SK-N-SH (cell line): ENCODE results near the gene CLDND1. TPM values are rescaled to one million over a fixed set of nuclear protein-coding genes. Genes with fewer than 3 reads are reported as not detected.

ENCODE experiments used
- CTCF ChIA-PET: fragments of 300-600, 350-600 bp; formaldehyde crosslinking; extraction: SDS; loops from one replicate; lab custom pipeline; 2021; lab: Yijun Ruan, JAX
- POLR2A ChIA-PET: fragments of 350-600 bp; sonication (Branson Sonifier 250); formaldehyde crosslinking; extraction: SDS; loops from one replicate; lab custom pipeline; 2020; ENCODE audit warnings: antibody characterized with exemption, inconsistent platforms; lab: Yijun Ruan, JAX
- DNase-seq: peaks from one replicate; pipeline ENCODE4 v3.0.0; 2012
- H2AFZ ChIP-seq: fragments of 200-600 bp; sonication (generic); 2 replicates; pipeline ENCODE4 v1.8.1; 2016; ENCODE audit warnings: antibody characterized with exemption, mild to moderate bottlenecking, low read depth
- H3F3A ChIP-seq: fragments of 200-600 bp; sonication (generic); replicated peaks from 2 replicates; pipeline ENCODE3; 2016; ENCODE audit warnings: antibody characterized with exemption, mild to moderate bottlenecking; ENCODE audit not compliant: insufficient read depth
- H3K27ac ChIP-seq, 2 experiments: fragments of 200-500 bp in 1 of 2; fragments of 200-600 bp in 1 of 2; sonication (Bioruptor generic) in 1 of 2; sonication (generic), shearing (Covaris generic) in 1 of 2; 2 replicates each; pipeline versions ENCODE4 v1.5.1 to v1.6.1; 2014 to 2016; ENCODE audit warnings: low read depth in 2 of 2, inconsistent platforms in 1 of 2, low read length in 1 of 2, mild to moderate bottlenecking in 1 of 2, mixed read lengths in 1 of 2
- H3K27me3 ChIP-seq: fragments of 200-600 bp; sonication (generic), shearing (Covaris generic); 2 replicates; pipeline ENCODE4 v1.6.1; 2016; ENCODE audit warnings: mixed run types; ENCODE audit not compliant: insufficient read depth
- H3K36me3 ChIP-seq, 2 experiments: fragments of 200-500 bp in 1 of 2; fragments of 200-600 bp in 1 of 2; sonication (Bioruptor generic) in 1 of 2; sonication (generic) in 1 of 2; replicated peaks in 1 of 2; 2 replicates each; pipeline versions ENCODE3 to v1.5.1; 2014 to 2016; ENCODE audit warnings: low read length in 1 of 2, mild to moderate bottlenecking in 1 of 2; ENCODE audit not compliant: insufficient read depth in 2 of 2, control insufficient read depth in 1 of 2
- H3K4me1 ChIP-seq, 2 experiments: fragments of 200-500 bp in 1 of 2; fragments of 200-600 bp in 1 of 2; sonication (Bioruptor generic) in 1 of 2; sonication (generic), shearing (Covaris generic) in 1 of 2; 2 replicates each; pipeline versions ENCODE4 v1.5.1 to v1.6.1; 2014 to 2016; ENCODE audit warnings: low read depth in 1 of 2, low read length in 1 of 2, mixed run types in 1 of 2; ENCODE audit not compliant: insufficient read depth in 2 of 2, control insufficient read depth in 1 of 2
- H3K4me2 ChIP-seq: fragments of 200-600 bp; sonication (generic), shearing (Covaris generic); 2 replicates; pipeline ENCODE4 v1.6.1; 2017; ENCODE audit warnings: mixed run types
- H3K4me3 ChIP-seq, 2 experiments: fragments of 200-500 bp in 1 of 2; fragments of 200-600 bp in 1 of 2; sonication (Bioruptor generic) in 1 of 2; sonication (generic), shearing (Covaris generic) in 1 of 2; 2 replicates each; pipeline versions ENCODE4 v1.5.1 to v1.8.1; 2014 to 2016; ENCODE audit warnings: low read depth in 2 of 2, inconsistent platforms in 1 of 2, low read length in 1 of 2, mild to moderate bottlenecking in 1 of 2, mixed read lengths in 1 of 2, moderate library complexity in 1 of 2
- H3K79me2 ChIP-seq: fragments of 200-600 bp; sonication (generic); 2 replicates; pipeline ENCODE4 v1.8.1; 2017; ENCODE audit warnings: mild to moderate bottlenecking; ENCODE audit not compliant: insufficient read depth
- H3K9ac ChIP-seq: fragments of 200-600 bp; sonication (generic); 2 replicates; pipeline ENCODE4 v1.6.1; 2017; ENCODE audit warnings: mixed run types
- H3K9me2 ChIP-seq: fragments of 200-600 bp; sonication (generic); 2 replicates; pipeline ENCODE4 v1.6.1; 2017; ENCODE audit warnings: mixed run types
- H3K9me3 ChIP-seq: fragments of 200-600 bp; sonication (generic); 2 replicates; pipeline ENCODE4 v1.6.1; 2017; ENCODE audit warnings: mixed run types, mild to moderate bottlenecking, moderate library complexity
- H4K20me1 ChIP-seq: fragments of 200-600 bp; sonication (generic); 2 replicates; pipeline ENCODE4 v1.6.1; 2017; ENCODE audit warnings: mild to moderate bottlenecking, mixed run types; ENCODE audit not compliant: insufficient read depth
- CHD2 ChIP-seq: fragments of 150-350 bp; IDR thresholded peaks from 2 replicates; pipeline ENCODE4 v1.6.1; 2018; ENCODE audit warnings: low read length; ENCODE audit not compliant: partially characterized antibody
- ELF1 ChIP-seq: IDR thresholded peaks from 2 replicates; pipeline ENCODE4 v1.4.0; 2012
- EP300 ChIP-seq, 2 experiments: IDR thresholded peaks; 2 replicates each; pipeline versions ENCODE4 v1.4.0 to v1.6.1; 2012; ENCODE audit warnings: borderline replicate concordance in 1 of 2, low read depth in 1 of 2, low read length in 1 of 2
- FOSL2 ChIP-seq: IDR thresholded peaks from 2 replicates; pipeline ENCODE4 v1.4.0; 2012; ENCODE audit warnings: low read depth, mild to moderate bottlenecking, moderate library complexity, borderline replicate concordance
- FOXM1 ChIP-seq: IDR thresholded peaks from 2 replicates; pipeline ENCODE4 v1.4.0; 2012; ENCODE audit warnings: low read depth, mild to moderate bottlenecking
- MEF2A ChIP-seq: IDR thresholded peaks from 2 replicates; pipeline ENCODE4 v1.4.0; 2012; ENCODE audit warnings: low read depth, borderline replicate concordance
- MXI1 ChIP-seq: IDR thresholded peaks from 2 replicates; pipeline ENCODE4 v1.6.1; 2012; ENCODE audit warnings: mild to moderate bottlenecking, low read depth, low read length, improper control_type of control experiment
- NRF1 ChIP-seq: IDR thresholded peaks from 2 replicates; pipeline ENCODE4 v1.6.1; 2012; ENCODE audit warnings: low read depth, mild to moderate bottlenecking, low read length
- RAD21 ChIP-seq: IDR thresholded peaks from 2 replicates; pipeline ENCODE4 v1.6.1; 2012; ENCODE audit warnings: mild to moderate bottlenecking, low read length
- RCOR1 ChIP-seq: fragments of 150-350 bp; IDR thresholded peaks from 2 replicates; pipeline ENCODE4 v1.6.1; 2017; ENCODE audit warnings: antibody characterized with exemption, low read length
- RXRA ChIP-seq: IDR thresholded peaks from 2 replicates; pipeline ENCODE4 v1.4.0; 2012; ENCODE audit warnings: low read depth, mild to moderate bottlenecking, borderline replicate concordance
- TCF12 ChIP-seq: IDR thresholded peaks from 2 replicates; pipeline ENCODE4 v1.4.0; 2012
- WGBS: methylation state at CpG from one replicate; pipeline ENCODE4 v1.1.6; 2017; ENCODE audit warnings: low lambda C conversion rate; 5-methylcytosine and 5-hydroxymethylcytosine counted together
- polyA plus RNA-seq, 3 experiments: library from polyadenylated mRNA; depleted of rRNA; stranded (reverse); fragments of >200 nt; gene quantifications; 2 replicates each; pipeline ENCODE4 v1.2.3, GENCODE V29; 2012

Gene CLDND1
- polyA plus RNA-seq, 1 of the 3 experiments (the other 2 are of a cell fraction), result 110 TPM

DNA sequence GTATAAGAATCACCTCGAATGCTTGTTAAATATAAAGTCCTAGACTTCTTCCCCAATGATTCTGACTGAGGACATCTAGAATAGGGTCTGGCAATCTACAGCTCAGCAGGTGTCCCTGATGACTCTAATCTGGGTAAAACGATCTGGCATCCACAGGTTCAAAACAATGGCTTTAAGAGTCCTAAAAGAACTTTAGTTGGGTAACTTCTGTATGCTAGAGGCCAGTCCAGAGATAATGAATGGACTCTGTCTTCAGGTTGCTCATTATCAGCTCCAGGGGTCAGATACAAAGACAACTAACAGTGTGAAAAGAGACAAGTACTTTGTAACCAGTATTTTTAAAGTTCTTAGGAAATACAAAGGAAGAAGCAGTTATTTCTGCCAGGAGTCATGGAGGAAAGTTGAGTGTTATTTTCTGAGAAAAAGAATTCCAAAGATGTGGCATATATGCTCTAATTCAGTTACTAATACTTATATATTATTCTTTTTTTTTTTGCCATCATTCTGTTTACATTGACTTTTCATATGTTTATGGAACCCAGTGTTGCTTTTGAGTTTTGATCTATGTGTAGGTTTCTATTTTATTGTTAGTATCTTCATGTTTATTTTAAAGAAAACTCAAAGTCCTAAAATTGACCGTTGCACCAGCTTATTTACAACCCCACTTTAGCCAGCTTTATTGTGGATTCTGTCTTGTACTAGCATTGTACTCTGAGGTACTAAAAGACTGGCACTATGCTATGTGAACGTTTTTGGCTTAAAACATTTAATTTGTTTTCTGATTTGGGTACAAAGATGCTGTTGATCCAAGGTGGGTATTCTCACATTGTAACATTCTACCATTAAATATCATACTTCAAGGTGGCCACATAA, 6.0 kb upstream of the CLDND1 start:
- Histone ChIP-seq H3K9me3 (no peaks in the 10 kb centered on the region), H3F3A (no peaks in the 10 kb centered on the region), H3K9me2 (no peaks in the 10 kb centered on the region), H3K27me3 (peaks cover 7% of the 10 kb centered on the region; the same call in 1 of the 2 replicates), H3K4me3 (no peak overlapping the region), H3K36me3 (no peaks in the 10 kb centered on the region), H3K9ac (no peak overlapping the region), H2AFZ (no peak overlapping the region), H3K4me1 (no peaks in the 10 kb centered on the region; a peak in 1 of 4 replicates), H4K20me1 (no peaks in the 10 kb centered on the region), H3K4me2 (no peak overlapping the region), H3K27ac (no peak overlapping the region), H3K79me2 (no peaks in the 10 kb centered on the region)
- WGBS, result 7% methylated on average over 4 of the region's 4 CpGs
- POLR2A ChIA-PET, result no interaction called here
- CTCF ChIA-PET, result no interaction called here
- no peak for TF ChIP-seq RAD21
- TF ChIP-seq EP300 (IDR thresholded peaks at IDR 0.05; ENCODE audit: borderline replicate concordance in 1 of 2, low read depth in 1 of 2, low read length in 1 of 2), result no peak
- no peak for TF ChIP-seq NRF1
- TF ChIP-seq FOXM1, result no peak
- TF ChIP-seq RXRA, result no peak
- no peak for TF ChIP-seq FOSL2
- TF ChIP-seq TCF12, result no peak
- TF ChIP-seq ELF1, result no peak
- no peak for TF ChIP-seq MEF2A
- TF ChIP-seq RCOR1, result no peak
- TF ChIP-seq MXI1, result no peak
- TF ChIP-seq CHD2, result no peak
- DNase-seq, result no peak

DNA sequence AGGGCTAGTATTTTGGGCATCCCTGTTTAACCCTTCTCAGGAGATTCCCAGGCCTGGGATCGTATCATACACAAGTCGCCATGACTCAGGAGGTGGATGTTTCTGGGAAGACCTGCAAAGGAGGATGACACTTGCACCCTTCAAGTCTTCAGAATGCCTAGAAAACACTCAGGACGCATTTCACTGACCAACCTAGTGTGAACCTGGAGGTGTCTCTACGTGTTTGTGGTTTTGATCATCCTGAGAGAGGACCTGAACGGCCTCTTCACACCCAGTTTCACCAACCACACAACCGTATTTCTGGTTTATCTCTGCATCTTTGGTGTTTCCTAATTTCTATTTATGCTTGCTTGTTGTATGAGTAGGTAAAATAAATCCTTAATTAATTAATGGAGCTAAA, 2.8 kb upstream of the CLDND1 start:
- peaks cover 7% of the 10 kb centered on the region; the same call in 1 of the 2 replicates for H3K27me3 ChIP-seq
- POLR2A ChIA-PET, result no interaction called here
- TF ChIP-seq FOXM1, result no peak
- TF ChIP-seq MXI1, result no peak
- TF ChIP-seq, all 33 proteins: peak for 0
- no peaks in the 10 kb centered on the region for H3F3A ChIP-seq
- DNase-seq, result no peak
- H3K4me2 ChIP-seq, result no peak overlapping the region
- no peak overlapping the region for H3K9ac ChIP-seq
- peaks cover 0 to 7% of the 10 kb centered on the region in 2 experiments; a peak in 2 of 4 replicates for H3K4me1 ChIP-seq
- no peak overlapping the region for H3K27ac ChIP-seq
- WGBS, result 68% methylated on average over 6 of the region's 6 CpGs
- no peaks in the 10 kb centered on the region for H3K9me3 ChIP-seq
- no peaks in the 10 kb centered on the region for H3K9me2 ChIP-seq
- peak overlapping the region; percentile 16; the same call in 1 of the 2 replicates for H2AFZ ChIP-seq
- H3K36me3 ChIP-seq, result peaks cover 7% of the 10 kb centered on the region in 2 experiments
- H3K79me2 ChIP-seq, result peaks cover 20% of the 10 kb centered on the region
- CTCF ChIA-PET, result interaction anchor here (1.2 kb wide), 1 partner anchor 71 kb away, joined by 3 read pairs; no protein-coding TSS in a partner anchor
- H3K4me3 ChIP-seq, result no peak overlapping the region
- no peaks in the 10 kb centered on the region for H4K20me1 ChIP-seq
